Osteocyte (in vitro differentiated cells): Measurements from ENCODE around the gene CRIM1. TPM values are rescaled to one million over a fixed set of nuclear protein-coding genes. Genes with fewer than 3 reads are reported as not detected.

Experiments used
- DNase-seq: peaks from one replicate; pipeline ENCODE4 v3.0.0; 2021; ENCODE audit warnings: mixed read lengths; ENCODE audit not compliant: unreplicated experiment; ENCODE audit errors: extremely low spot score
- H3K27ac Mint-ChIP-seq: one replicate; pipeline ENCODE4 v1.8.0; 2021; ENCODE audit warnings: mild to moderate bottlenecking, mixed read lengths; ENCODE audit not compliant: unreplicated experiment
- H3K27me3 Mint-ChIP-seq: one replicate; pipeline ENCODE4 v1.8.0; 2021; ENCODE audit warnings: mixed read lengths; ENCODE audit not compliant: unreplicated experiment
- H3K36me3 Mint-ChIP-seq: one replicate; pipeline ENCODE4 v1.8.0; 2021; ENCODE audit warnings: mixed read lengths; ENCODE audit not compliant: unreplicated experiment
- H3K4me1 Mint-ChIP-seq: one replicate; pipeline ENCODE4 v1.8.0; 2021; ENCODE audit warnings: mixed read lengths; ENCODE audit not compliant: unreplicated experiment
- H3K4me3 Mint-ChIP-seq: one replicate; pipeline ENCODE4 v1.8.0; 2021; ENCODE audit warnings: mild to moderate bottlenecking, moderate library complexity, mixed read lengths; ENCODE audit not compliant: unreplicated experiment
- H3K9me3 Mint-ChIP-seq: one replicate; pipeline ENCODE4 v1.8.0; 2021; ENCODE audit warnings: mixed read lengths; ENCODE audit not compliant: unreplicated experiment
- CTCF ChIP-seq: fragments of 200-600 bp; sonication (generic); IDR thresholded peaks from 2 replicates; pipeline ENCODE4 v1.5.0; 2021; ENCODE audit warnings: antibody characterized with exemption, mild to moderate bottlenecking, moderate library complexity
- total RNA-seq: library from RNA; stranded (reverse); gene quantifications from 2 replicates; pipeline ENCODE4 v1.2.1, GENCODE V29; 2021

The CRIM1 gene
- total RNA-seq, 1 donor from 2014 or later = 194 TPM

- H3K27ac Mint-ChIP-seq = no peak overlapping the region
- peaks cover 3% of the 10 kb centered on the region for H3K27me3 Mint-ChIP-seq
- TF ChIP-seq CTCF = no peak
- no peak overlapping the region for H3K4me3 Mint-ChIP-seq
- no peak for DNase-seq
- peaks cover 3% of the 10 kb centered on the region for H3K9me3 Mint-ChIP-seq
- H3K36me3 Mint-ChIP-seq = no peaks in the 10 kb centered on the region
- H3K4me1 Mint-ChIP-seq = peaks cover 10% of the 10 kb centered on the region
These were observed 29.3 kb upstream of the CRIM1 start for GRCh38 chr2:36326286-36326685.

DNA sequence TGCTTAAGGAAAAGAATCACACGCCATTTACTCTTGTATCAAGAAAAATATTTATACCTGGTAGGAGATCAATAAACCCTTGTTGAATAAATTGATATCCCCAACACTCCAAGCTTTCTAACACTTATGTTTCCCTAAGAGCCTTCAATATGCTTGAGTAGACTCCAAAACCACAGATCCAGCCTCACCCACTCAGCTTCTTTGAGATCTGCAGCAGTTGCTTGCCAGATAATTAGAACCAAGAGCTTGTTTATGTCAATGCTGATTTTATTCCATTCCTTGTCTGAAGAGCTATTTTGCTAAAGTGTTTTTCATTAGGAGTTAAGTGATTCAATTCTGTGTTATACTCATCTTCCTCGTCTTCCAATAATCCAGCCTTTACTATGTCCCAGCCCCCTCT lies 26.3 kb upstream of the CRIM1 start:
- H3K4me3 Mint-ChIP-seq = no peak overlapping the region
- H3K9me3 Mint-ChIP-seq = no peaks in the 10 kb centered on the region
- peaks cover 10% of the 10 kb centered on the region for H3K4me1 Mint-ChIP-seq
- H3K27ac Mint-ChIP-seq = no peak overlapping the region
- H3K27me3 Mint-ChIP-seq = no peaks in the 10 kb centered on the region
- no peak for DNase-seq
- TF ChIP-seq CTCF = no peak
- H3K36me3 Mint-ChIP-seq = no peaks in the 10 kb centered on the region

GRCh38 chr2:36329746-36330472 lies 25.7 kb upstream of the CRIM1 start:
- no peak for TF ChIP-seq CTCF
- H3K27ac Mint-ChIP-seq = no peak overlapping the region
- no peak for DNase-seq

DNA sequence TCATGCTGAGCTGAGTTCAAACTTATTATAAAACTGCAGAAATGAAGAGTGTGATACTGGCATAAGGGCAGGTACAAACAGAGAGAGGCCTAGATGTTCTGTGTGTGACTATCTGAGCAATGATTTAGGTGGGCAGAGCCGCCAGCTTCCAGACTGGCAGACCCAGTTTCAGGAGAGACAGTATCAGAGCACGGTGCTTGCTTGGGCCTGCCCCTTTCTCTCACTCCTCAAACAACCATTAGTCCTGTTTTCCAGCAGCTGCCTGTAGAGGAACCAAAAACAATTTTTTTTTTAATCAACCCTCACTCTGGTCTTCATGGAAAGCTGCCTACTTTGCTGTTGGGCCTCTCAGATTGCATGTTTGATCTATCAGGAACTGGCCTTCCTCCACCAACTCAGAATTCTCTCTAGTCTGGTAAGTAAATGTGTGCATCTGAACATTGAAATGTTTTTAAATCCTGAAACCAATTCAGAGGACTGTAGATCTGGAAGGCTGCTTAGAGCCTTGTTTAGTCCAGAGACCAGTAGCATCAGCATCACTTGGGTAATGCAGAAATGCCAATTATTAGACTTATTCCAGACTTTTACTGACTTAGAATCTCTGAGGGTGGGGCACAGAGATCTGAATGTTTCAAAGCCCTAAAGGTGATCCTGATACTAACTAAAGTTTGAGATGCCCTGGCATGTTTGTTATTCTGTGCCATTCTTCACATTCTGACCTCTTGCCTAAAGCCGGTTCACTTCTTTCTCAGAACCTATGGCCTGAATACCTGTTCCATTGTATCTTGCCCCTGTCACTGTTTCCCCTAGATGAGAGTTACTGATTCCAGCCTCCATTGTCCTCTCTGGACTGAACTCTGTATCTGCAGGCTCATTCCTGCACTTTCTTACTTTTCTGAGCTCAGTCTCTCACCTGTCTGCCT lies 24.8 kb upstream of the CRIM1 start:
- peaks cover 10% of the 10 kb centered on the region for H3K4me1 Mint-ChIP-seq
- no peak for DNase-seq

More at GRCh38 chr2:36329746-36330472, 25.7 kb upstream of the CRIM1 start:
- H3K36me3 Mint-ChIP-seq = no peaks in the 10 kb centered on the region
- no peaks in the 10 kb centered on the region for H3K27me3 Mint-ChIP-seq
- no peak overlapping the region for H3K4me3 Mint-ChIP-seq
- no peaks in the 10 kb centered on the region for H3K9me3 Mint-ChIP-seq
- peaks cover 10% of the 10 kb centered on the region for H3K4me1 Mint-ChIP-seq

More for the DNA sequence above, 24.8 kb upstream of the CRIM1 start:
- Mint-ChIP-seq H3K4me3 (no peak overlapping the region), H3K27ac (peak overlapping the region; percentile 13), H3K9me3 (no peaks in the 10 kb centered on the region), H3K27me3 (no peaks in the 10 kb centered on the region), H3K36me3 (no peaks in the 10 kb centered on the region)
- no peak for TF ChIP-seq CTCF
